MM.1S (cell line): ENCODE data around the gene NTPCR.

ENCODE experiments used
- EZH2 ChIP-seq: fragments of 300-600 bp; sonication (generic); optimal IDR thresholded peaks from 2 replicates; pipeline ENCODE3; 2017; ENCODE audit warnings: low read depth, mild to moderate bottlenecking, antibody characterized with exemption, low read length, mixed read lengths
- EZH2phosphoT487 ChIP-seq: fragments of 300-600 bp; sonication (generic); IDR thresholded peaks from 2 replicates; pipeline ENCODE4 v1.6.1; 2018; ENCODE audit warnings: antibody characterized with exemption, low read length
- TF ChIP-seq, protein P1 (sequence below): fragments of 300-600 bp; sonication (generic); IDR thresholded peaks from 2 replicates; pipeline ENCODE4 v1.5.1; 2016; ENCODE audit warnings: antibody characterized with exemption, low read length, mixed read lengths

DNA sequence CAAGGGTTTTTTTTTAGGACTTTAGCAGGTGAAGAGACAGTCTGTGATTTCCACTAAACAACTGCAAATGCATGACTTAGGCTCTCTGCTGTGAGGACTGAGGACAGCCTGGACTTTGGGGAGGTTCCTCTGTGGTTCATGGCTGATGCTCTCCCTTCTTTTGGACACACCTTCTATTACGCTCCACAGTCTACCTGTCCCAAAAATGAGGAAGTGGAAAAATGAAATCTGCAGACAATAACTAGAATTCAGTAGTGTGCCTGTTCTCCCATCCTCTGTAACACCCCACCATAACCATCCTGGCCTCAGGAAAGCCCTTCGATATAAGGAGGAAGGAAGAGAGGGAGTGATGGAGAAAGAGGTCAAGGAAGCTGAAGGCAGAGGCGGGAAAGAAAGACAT is 68.7 kb downstream of the NTPCR start:
- TF ChIP-seq, protein P1, sequence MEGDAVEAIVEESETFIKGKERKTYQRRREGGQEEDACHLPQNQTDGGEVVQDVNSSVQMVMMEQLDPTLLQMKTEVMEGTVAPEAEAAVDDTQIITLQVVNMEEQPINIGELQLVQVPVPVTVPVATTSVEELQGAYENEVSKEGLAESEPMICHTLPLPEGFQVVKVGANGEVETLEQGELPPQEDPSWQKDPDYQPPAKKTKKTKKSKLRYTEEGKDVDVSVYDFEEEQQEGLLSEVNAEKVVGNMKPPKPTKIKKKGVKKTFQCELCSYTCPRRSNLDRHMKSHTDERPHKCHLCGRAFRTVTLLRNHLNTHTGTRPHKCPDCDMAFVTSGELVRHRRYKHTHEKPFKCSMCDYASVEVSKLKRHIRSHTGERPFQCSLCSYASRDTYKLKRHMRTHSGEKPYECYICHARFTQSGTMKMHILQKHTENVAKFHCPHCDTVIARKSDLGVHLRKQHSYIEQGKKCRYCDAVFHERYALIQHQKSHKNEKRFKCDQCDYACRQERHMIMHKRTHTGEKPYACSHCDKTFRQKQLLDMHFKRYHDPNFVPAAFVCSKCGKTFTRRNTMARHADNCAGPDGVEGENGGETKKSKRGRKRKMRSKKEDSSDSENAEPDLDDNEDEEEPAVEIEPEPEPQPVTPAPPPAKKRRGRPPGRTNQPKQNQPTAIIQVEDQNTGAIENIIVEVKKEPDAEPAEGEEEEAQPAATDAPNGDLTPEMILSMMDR = no peak
- no peak for TF ChIP-seq EZH2
- no peak for TF ChIP-seq EZH2phosphoT487
